GM15510 (cell line): ENCODE data around the gene SLC2A4RG.

Experiments used
- POLR2A ChIP-seq: IDR thresholded peaks from 3 replicates; pipeline ENCODE4 v1.6.1; 2011; ENCODE audit warnings: borderline replicate concordance; ENCODE audit not compliant: insufficient read length; ENCODE audit errors: extremely low read depth

The SLC2A4RG gene

GRCh38 chr20:63782521-63782971, 43.0 kb downstream of the SLC2A4RG start:
- TF ChIP-seq POLR2A = no peak

- TF ChIP-seq POLR2A = no peak
Observed at GRCh38 chr20:63783970-63784369, 44.4 kb downstream of the SLC2A4RG start.

DNA sequence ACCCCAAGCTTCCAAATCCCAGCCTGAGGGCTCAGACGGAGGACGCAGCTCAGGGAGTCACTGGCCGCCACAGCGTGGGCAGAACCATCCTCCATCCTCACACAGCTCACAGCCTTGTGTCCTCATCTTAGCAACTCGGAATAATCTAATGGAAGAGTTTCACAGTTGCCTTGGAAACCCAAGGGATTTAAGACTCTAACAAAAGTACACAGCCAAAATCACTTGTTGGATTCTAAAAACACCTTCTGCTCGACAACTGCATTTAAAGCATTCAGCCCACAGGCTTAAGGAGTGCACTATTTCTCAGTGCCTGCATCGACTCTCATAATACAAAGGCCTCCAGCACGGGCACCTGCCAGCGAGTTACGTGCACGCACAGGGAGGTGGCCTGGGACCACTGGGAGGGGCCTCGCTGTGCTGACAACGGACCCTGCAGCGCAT, 46.1 kb downstream of the SLC2A4RG start:
- TF ChIP-seq POLR2A = no peak

GRCh38 chr20:63787302-63787701, 47.7 kb downstream of the SLC2A4RG start:
- no peak for TF ChIP-seq POLR2A

- no peak for TF ChIP-seq POLR2A
Observed at GRCh38 chr20:63787749-63788148, 48.2 kb downstream of the SLC2A4RG start.

DNA sequence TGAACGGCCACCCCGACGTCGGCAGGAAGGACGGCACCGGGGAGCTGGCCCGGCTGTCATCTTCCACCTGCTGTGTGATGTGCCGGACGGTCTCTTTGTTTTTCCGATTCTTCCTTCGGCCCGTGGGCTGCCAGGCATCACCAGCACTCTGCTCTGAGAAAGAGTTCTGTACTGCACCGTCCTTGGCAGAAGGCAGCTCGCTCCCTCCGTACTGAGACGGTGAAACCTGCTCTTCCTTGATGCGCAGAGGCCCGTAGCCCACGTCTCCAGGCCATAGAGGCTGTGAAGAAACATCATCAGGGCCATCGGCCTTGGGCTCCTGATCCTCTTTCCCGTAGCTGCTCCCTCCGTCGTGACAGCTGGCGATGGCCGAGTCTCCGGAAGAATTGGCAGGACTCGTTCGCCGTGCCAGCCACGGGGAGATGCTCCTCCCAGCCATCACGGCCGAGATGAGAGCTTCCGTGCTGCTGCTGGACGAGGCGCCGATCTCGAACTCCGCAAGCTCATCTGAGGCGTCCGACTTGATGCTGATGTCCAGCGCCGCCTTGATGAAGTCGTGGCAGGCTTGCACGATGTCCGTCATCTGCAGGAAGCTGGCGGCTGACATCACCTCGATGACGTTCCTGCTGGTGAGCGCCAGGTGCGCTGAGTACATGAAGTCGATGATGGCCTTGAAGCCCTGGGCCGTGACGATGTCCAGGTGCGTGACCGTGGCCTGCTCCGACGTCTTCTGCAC, 50.4 kb downstream of the SLC2A4RG start:
- no peak for TF ChIP-seq POLR2A

- no peak for TF ChIP-seq POLR2A
Observed at GRCh38 chr20:63790572-63791168, 51.1 kb downstream of the SLC2A4RG start.

- no peak for TF ChIP-seq POLR2A
Observed at GRCh38 chr20:63791497-63792156, 52.1 kb downstream of the SLC2A4RG start.

DNA sequence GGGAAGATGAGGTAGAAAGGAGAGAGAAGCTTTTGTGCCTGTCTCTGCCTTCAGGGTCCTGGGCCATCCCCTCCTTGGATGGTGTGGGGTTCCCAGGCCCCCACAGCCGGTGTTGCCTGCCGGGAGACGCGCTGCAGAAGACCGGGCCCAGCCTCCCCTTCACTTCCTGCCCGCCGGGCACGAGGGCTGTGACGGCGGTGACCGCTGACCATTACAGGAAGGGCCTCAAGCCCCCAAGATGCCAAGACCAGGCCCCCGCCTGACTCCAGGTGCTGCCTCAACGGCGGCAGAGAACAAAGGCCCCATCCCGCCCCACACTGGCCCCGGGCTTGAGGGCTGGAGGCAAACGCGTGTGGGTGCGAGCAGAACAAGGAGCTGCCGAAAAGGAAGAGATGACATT, 53.3 kb downstream of the SLC2A4RG start:
- TF ChIP-seq POLR2A = no peak
